ENCODE measurements around the gene CRADD. TPM values are rescaled to one million over a fixed set of nuclear protein-coding genes. Genes with fewer than 3 reads are reported as not detected.

Gene CRADD
- total and polyA plus RNA-seq, 10 of the 15 experiments (the other 5 are each of a cell fraction or from before 2014, with no cell fraction given): 7.6 to 15.5 (median 11.7) TPM

DNA sequence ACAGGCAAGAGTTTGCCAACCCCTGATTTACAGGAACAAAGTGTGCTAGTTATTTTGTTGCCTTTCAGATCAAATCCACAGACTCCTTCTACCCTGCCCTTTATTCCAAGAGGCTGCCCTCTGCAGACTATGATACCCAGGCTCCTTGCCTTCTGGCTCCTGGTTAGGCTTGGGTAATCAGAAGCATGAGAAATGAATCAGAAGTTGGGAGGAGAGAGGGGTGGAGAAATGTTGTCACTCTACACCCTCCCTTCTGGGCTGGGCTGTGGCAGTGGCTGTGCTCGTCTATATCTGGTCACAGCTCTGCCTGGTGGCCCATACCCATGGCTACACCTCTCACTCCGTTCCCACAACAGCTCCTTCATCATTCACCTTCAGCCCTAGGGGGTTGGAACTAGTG is 266.6 kb downstream of the CRADD start:
- Histone ChIP-seq H3K27me3 (replicated peaks in 1 of 2; ENCODE audit: control insufficient read depth in 2 of 2, insufficient read depth in 2 of 2, low read length in 1 of 2) (no peaks in the 10 kb centered on the region; a peak in 1 of 4 replicates), H3K9ac (ENCODE audit: control insufficient read depth, insufficient read depth, low read length) (no peak overlapping the region), H3K4me1 (ENCODE audit: control insufficient read depth, insufficient read depth, low read length) (no peaks in the 10 kb centered on the region), H3K4me2 (ENCODE audit: control insufficient read depth, insufficient read depth) (no peak overlapping the region), H3K9me3 (replicated peaks; ENCODE audit: control insufficient read depth, insufficient read depth, low read length) (no peaks in the 10 kb centered on the region), H4K20me1 (ENCODE audit: control insufficient read depth, insufficient read depth) (no peaks in the 10 kb centered on the region), H2AFZ (ENCODE audit: control insufficient read depth, low read depth, low read length) (no peak overlapping the region), H3K27ac (ENCODE audit: control insufficient read depth, insufficient read depth) (no peak overlapping the region), H3K79me2 (ENCODE audit: control insufficient read depth, insufficient read depth, low read length) (no peaks in the 10 kb centered on the region), H3K36me3 (ENCODE audit: control insufficient read depth in 2 of 2, insufficient read depth in 2 of 2, low read length in 1 of 2) (no peaks in the 10 kb centered on the region), H3K4me3 (no peak overlapping the region)
- FAIRE-seq (no peak), ATAC-seq (no peak), DNase-seq (ENCODE audit: low read depth, low spot score) (no peak)
- 0% methylated on average over 2 of the region's 2 CpGs for WGBS (ENCODE audit: insufficient coverage, insufficient replicate concordance, low lambda C conversion rate, missing lambda C conversion rate)
- TF ChIP-seq ZNF622 (IDR thresholded peaks at IDR 0.05) (no peak), RUNX3 (IDR thresholded peaks at IDR 0.05; ENCODE audit: low read length) (no peak), RCOR1 (conservative IDR thresholded peaks at IDR 0.05; ENCODE audit: low read depth, low read length) (no peak), RB1 (IDR thresholded peaks at IDR 0.05; ENCODE audit: borderline replicate concordance) (no peak), SMARCA5 (IDR thresholded peaks at IDR 0.05) (no peak), TCF12 (IDR thresholded peaks at IDR 0.05; ENCODE audit: low read depth, low read length) (no peak), BHLHE40 (IDR thresholded peaks at IDR 0.05; ENCODE audit: borderline replicate concordance in 1 of 2, low read depth in 2 of 2, low read length in 1 of 2) (no peak), EZH2 (IDR thresholded peaks at IDR 0.05; ENCODE audit: borderline replicate concordance, control insufficient read depth, low read depth, low read length) (no peak)
- TF ChIP-seq, protein P1, sequence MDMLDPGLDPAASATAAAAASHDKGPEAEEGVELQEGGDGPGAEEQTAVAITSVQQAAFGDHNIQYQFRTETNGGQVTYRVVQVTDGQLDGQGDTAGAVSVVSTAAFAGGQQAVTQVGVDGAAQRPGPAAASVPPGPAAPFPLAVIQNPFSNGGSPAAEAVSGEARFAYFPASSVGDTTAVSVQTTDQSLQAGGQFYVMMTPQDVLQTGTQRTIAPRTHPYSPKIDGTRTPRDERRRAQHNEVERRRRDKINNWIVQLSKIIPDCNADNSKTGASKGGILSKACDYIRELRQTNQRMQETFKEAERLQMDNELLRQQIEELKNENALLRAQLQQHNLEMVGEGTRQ (IDR thresholded peaks at IDR 0.05; ENCODE audit: borderline replicate concordance, low read depth, low read length): no peak
- TF ChIP-seq, protein P2, sequence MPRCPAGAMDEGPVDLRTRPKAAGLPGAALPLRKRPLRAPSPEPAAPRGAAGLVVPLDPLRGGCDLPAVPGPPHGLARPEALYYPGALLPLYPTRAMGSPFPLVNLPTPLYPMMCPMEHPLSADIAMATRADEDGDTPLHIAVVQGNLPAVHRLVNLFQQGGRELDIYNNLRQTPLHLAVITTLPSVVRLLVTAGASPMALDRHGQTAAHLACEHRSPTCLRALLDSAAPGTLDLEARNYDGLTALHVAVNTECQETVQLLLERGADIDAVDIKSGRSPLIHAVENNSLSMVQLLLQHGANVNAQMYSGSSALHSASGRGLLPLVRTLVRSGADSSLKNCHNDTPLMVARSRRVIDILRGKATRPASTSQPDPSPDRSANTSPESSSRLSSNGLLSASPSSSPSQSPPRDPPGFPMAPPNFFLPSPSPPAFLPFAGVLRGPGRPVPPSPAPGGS (IDR thresholded peaks at IDR 0.05; ENCODE audit: borderline replicate concordance, insufficient read depth, low read depth, low read length, poor library complexity, severe bottlenecking): no peak
- TF ChIP-seq, protein P3, sequence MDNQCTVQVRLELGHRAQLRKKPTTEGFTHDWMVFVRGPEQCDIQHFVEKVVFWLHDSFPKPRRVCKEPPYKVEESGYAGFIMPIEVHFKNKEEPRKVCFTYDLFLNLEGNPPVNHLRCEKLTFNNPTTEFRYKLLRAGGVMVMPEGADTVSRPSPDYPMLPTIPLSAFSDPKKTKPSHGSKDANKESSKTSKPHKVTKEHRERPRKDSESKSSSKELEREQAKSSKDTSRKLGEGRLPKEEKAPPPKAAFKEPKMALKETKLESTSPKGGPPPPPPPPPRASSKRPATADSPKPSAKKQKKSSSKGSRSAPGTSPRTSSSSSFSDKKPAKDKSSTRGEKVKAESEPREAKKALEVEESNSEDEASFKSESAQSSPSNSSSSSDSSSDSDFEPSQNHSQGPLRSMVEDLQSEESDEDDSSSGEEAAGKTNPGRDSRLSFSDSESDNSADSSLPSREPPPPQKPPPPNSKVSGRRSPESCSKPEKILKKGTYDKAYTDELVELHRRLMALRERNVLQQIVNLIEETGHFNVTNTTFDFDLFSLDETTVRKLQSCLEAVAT (IDR thresholded peaks at IDR 0.05): no peak
- CTCF ChIA-PET: no interaction called here
- SMC1A ChIA-PET (ENCODE audit: uncharacterized antibody, unreplicated experiment): no interaction called here
- intact Hi-C loops (cut with micrococcal nuclease; ENCODE audit: unreplicated experiment) (no loop called here), in situ Hi-C loops (cut with MboI) (no loop called here)
- POLR2A ChIA-PET: no interaction called here
- no TSS peak for BruUV-seq (replicated peaks)
- RAD21 ChIA-PET (ENCODE audit: unreplicated experiment): no interaction called here

Measured in GM12878 (cell line).